ENCODE results near the gene DPP7. TPM values are rescaled to one million over a fixed set of nuclear protein-coding genes. Genes with fewer than 3 reads are reported as not detected.
A peak's percentile ranks its signal among the peaks of the same experiment; 100 is the strongest.

The DPP7 gene
- total RNA-seq, 2 donors from 2014 or later = 20.1 to 30.6 TPM

DNA sequence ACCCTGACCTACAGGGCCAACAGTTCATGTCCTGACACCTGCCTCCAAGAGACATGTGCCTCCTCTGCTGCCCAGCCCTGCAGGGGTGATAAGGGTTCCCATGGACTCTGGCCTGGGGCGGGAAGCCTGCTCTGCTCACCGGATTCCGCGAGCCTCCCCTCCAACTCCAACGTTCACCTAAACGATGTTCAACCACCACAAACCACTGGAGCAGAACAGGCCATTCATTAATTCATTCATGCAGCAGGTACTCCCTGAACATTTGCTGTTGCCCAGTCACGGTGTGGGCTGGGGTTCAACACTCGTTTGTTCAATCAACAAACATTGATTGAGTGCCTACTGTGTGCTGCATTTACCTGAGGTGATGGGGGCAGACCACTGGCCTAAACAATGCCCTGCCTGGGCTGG, 40.5 kb downstream of the DPP7 start:
- H3K9me3 ChIP-seq (ENCODE audit: control insufficient read depth, low read length) = no peaks in the 10 kb centered on the region
- Mint-ChIP-seq H3K4me3 (no peak overlapping the region), H3K27me3 (ENCODE audit: insufficient read depth) (peaks cover 38% of the 10 kb centered on the region), H3K4me1 (peaks cover 4% of the 10 kb centered on the region), H3K27ac (no peak overlapping the region), H3K9me3 (no peaks in the 10 kb centered on the region), H3K36me3 (ENCODE audit: low read depth) (no peaks in the 10 kb centered on the region)
- no peaks in the 10 kb centered on the region for H3K36me3 ChIP-seq (ENCODE audit: control insufficient read depth, insufficient read depth, low read length)
- H3K4me1 ChIP-seq (ENCODE audit: control insufficient read depth, insufficient read depth, low read length) = no peaks in the 10 kb centered on the region
- WGBS, 2 experiments (ENCODE audit: insufficient coverage in 1 of 2, insufficient read length in 1 of 2) = 93% methylated on average over 8 of the region's 8 CpGs
- peaks cover 25% of the 10 kb centered on the region for H3K27me3 ChIP-seq (ENCODE audit: control insufficient read depth, insufficient read depth, low read length, poor library complexity, severe bottlenecking)
- H3K27ac ChIP-seq (ENCODE audit: low read depth, low read length) = no peak overlapping the region
- TF ChIP-seq, protein P1, sequence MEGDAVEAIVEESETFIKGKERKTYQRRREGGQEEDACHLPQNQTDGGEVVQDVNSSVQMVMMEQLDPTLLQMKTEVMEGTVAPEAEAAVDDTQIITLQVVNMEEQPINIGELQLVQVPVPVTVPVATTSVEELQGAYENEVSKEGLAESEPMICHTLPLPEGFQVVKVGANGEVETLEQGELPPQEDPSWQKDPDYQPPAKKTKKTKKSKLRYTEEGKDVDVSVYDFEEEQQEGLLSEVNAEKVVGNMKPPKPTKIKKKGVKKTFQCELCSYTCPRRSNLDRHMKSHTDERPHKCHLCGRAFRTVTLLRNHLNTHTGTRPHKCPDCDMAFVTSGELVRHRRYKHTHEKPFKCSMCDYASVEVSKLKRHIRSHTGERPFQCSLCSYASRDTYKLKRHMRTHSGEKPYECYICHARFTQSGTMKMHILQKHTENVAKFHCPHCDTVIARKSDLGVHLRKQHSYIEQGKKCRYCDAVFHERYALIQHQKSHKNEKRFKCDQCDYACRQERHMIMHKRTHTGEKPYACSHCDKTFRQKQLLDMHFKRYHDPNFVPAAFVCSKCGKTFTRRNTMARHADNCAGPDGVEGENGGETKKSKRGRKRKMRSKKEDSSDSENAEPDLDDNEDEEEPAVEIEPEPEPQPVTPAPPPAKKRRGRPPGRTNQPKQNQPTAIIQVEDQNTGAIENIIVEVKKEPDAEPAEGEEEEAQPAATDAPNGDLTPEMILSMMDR (conservative IDR thresholded peaks at IDR 0.05) = no peak
- DNase-seq = no peak
- H3K9ac ChIP-seq (ENCODE audit: extremely low read depth, low read length, poor library complexity, severe bottlenecking) = no peak overlapping the region
- H3K4me3 ChIP-seq (ENCODE audit: low read length) = no peak overlapping the region

DNA sequence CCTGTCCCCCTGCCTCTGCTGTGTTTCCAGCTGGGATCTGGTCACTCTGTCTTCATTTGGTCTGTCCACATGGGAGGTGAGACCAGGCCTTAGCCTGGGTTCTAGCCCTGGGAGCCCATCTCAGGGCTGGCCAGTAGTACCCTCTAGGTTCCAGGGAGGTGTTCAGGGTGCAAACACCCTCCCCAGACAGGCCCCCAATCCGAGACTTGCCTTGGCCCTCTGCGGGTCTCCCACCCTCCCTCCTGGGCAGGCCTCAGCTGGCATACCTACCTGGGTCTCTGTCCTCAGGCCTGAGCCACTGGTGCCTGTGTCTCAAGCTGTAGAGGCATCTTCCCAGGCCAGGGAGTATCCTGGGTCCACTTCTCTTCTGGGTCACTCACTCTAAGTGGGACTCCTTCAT, 43.3 kb downstream of the DPP7 start:
- Histone ChIP-seq H3K4me3 (ENCODE audit: low read length) (peak overlapping the region; percentile 66), H3K9ac (ENCODE audit: extremely low read depth, low read length, poor library complexity, severe bottlenecking) (no peak overlapping the region), H3K4me1 (ENCODE audit: control insufficient read depth, insufficient read depth, low read length) (peaks cover 3% of the 10 kb centered on the region), H3K36me3 (ENCODE audit: control insufficient read depth, insufficient read depth, low read length) (no peaks in the 10 kb centered on the region), H3K9me3 (ENCODE audit: control insufficient read depth, low read length) (no peaks in the 10 kb centered on the region), H3K27ac (ENCODE audit: low read depth, low read length) (peak overlapping the region; percentile 66), H3K27me3 (ENCODE audit: control insufficient read depth, insufficient read depth, low read length, poor library complexity, severe bottlenecking) (peaks cover 3% of the 10 kb centered on the region)
- Mint-ChIP-seq H3K27ac (no peak overlapping the region), H3K4me1 (peaks cover 15% of the 10 kb centered on the region), H3K4me3 (peak overlapping the region; percentile 54), H3K27me3 (ENCODE audit: insufficient read depth) (peaks cover 18% of the 10 kb centered on the region), H3K36me3 (ENCODE audit: low read depth) (no peaks in the 10 kb centered on the region), H3K9me3 (no peaks in the 10 kb centered on the region)
- TF ChIP-seq, protein P1 (conservative IDR thresholded peaks at IDR 0.05) = no peak
- DNase-seq = no peak
- WGBS, 2 experiments (ENCODE audit: insufficient coverage in 1 of 2, insufficient read length in 1 of 2) = 94 to 100% methylated on average over 2 of the region's 2 CpGs

DNA sequence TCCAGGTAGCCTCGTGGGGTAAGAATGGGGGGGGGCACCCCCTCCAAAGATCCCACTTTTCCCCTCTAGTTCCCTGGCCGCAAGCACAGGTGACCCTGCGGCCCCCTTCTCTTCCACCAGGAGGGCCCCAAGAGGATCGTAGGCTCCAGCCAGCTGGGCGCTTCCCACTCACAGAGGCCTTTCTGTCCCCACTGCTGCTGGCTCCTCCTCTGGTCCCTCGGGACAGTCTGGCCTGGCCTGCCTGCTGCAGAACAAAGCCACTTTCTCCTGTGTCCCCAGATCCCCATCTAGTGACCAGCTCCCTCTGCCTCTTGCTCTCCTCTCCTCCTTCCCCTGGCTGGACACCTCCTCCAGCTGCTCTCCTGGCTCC, 43.6 kb downstream of the DPP7 start:
- no peaks in the 10 kb centered on the region for H3K36me3 Mint-ChIP-seq (ENCODE audit: low read depth)
- H3K27ac ChIP-seq (ENCODE audit: low read depth, low read length) = peak overlapping the region; percentile 66
- 43 to 44% methylated on average over 3 to 6 of the region's 6 CpGs for WGBS, 2 experiments (ENCODE audit: insufficient coverage in 1 of 2, insufficient read length in 1 of 2)
- no peaks in the 10 kb centered on the region for H3K36me3 ChIP-seq (ENCODE audit: control insufficient read depth, insufficient read depth, low read length)
- peaks cover 15% of the 10 kb centered on the region for H3K4me1 Mint-ChIP-seq
- peaks cover 14% of the 10 kb centered on the region for H3K27me3 Mint-ChIP-seq (ENCODE audit: insufficient read depth)
- no peaks in the 10 kb centered on the region for H3K27me3 ChIP-seq (ENCODE audit: control insufficient read depth, insufficient read depth, low read length, poor library complexity, severe bottlenecking)
- peak overlapping the region; percentile 54 for H3K4me3 Mint-ChIP-seq
- H3K4me3 ChIP-seq (ENCODE audit: low read length) = peak overlapping the region; percentile 66
- H3K9me3 ChIP-seq (ENCODE audit: control insufficient read depth, low read length) = no peaks in the 10 kb centered on the region
- no peaks in the 10 kb centered on the region for H3K9me3 Mint-ChIP-seq
- DNase-seq = no peak
- TF ChIP-seq, protein P1 (conservative IDR thresholded peaks at IDR 0.05) = peak; percentile 65
- H3K4me1 ChIP-seq (ENCODE audit: control insufficient read depth, insufficient read depth, low read length) = peaks cover 3% of the 10 kb centered on the region
- no peak overlapping the region for H3K9ac ChIP-seq (ENCODE audit: extremely low read depth, low read length, poor library complexity, severe bottlenecking)
- no peak overlapping the region for H3K27ac Mint-ChIP-seq
